ENCODE data around the gene GRID1. TPM values are rescaled to one million over a fixed set of nuclear protein-coding genes. Genes with fewer than 3 reads are reported as not detected.

The GRID1 gene
- total RNA-seq, 1 experiment from 2014 or later = 0.37 TPM

- ATAC-seq (no peak), DNase-seq (ENCODE audit: low spot score) (no peak)
- Mint-ChIP-seq H3K4me1 (0 out of 2 replicates have a peak, but pooled peaks cover 3% of the 10 kb centered on the region), H3K36me3 (no peaks in the 10 kb centered on the region), H3K27ac (no peak overlapping the region), H3K4me3 (no peak overlapping the region), H3K27me3 (ENCODE audit: low read depth) (no peaks in the 10 kb centered on the region; the same call in 1 of the 2 replicates), H3K9me3 (peaks cover 13% of the 10 kb centered on the region)
- POLR2A ChIA-PET = no interaction called here
- CTCF ChIA-PET = no interaction called here
- no peak for TF ChIP-seq USF1 (CRISPR knock-in tag; IDR thresholded peaks at IDR 0.05)
- no peak for TF ChIP-seq SP1 (CRISPR knock-in tag; conservative IDR thresholded peaks at IDR 0.05)
Observed at GRCh38 chr10:86038371-86038770, 328.2 kb downstream of the GRID1 start.

- H3K36me3 Mint-ChIP-seq = peaks cover 7% of the 10 kb centered on the region
Observed at GRCh38 chr10:86037096-86037495, 329.5 kb downstream of the GRID1 start.

GRCh38 chr10:86036544-86036831 lies 330.1 kb downstream of the GRID1 start:
- no peak overlapping the region for H3K27ac Mint-ChIP-seq
- peaks cover 12% of the 10 kb centered on the region for H3K36me3 Mint-ChIP-seq
- CTCF ChIA-PET = no interaction called here
- POLR2A ChIA-PET = no interaction called here
- no peak for DNase-seq (ENCODE audit: low spot score)
- H3K9me3 Mint-ChIP-seq = peaks cover 25% of the 10 kb centered on the region
- H3K4me1 Mint-ChIP-seq = 0 out of 2 replicates have a peak, but pooled peaks cover 3% of the 10 kb centered on the region
- H3K4me3 Mint-ChIP-seq = no peak overlapping the region
- no peaks in the 10 kb centered on the region; the same call in 1 of the 2 replicates for H3K27me3 Mint-ChIP-seq (ENCODE audit: low read depth)
- no peak for ATAC-seq
- TF ChIP-seq SOX15 (CRISPR knock-in tag; IDR thresholded peaks at IDR 0.05) = no peak
- no peak for TF ChIP-seq KAT7 (CRISPR knock-in tag; IDR thresholded peaks at IDR 0.05; ENCODE audit: borderline replicate concordance)
- TF ChIP-seq E2F5 (CRISPR knock-in tag; IDR thresholded peaks at IDR 0.05) = no peak
- TF ChIP-seq USF2 (CRISPR knock-in tag; IDR thresholded peaks at IDR 0.05) = no peak
- TF ChIP-seq ZNF317 (CRISPR knock-in tag; IDR thresholded peaks at IDR 0.05; ENCODE audit: borderline replicate concordance, low read depth) = no peak
- TF ChIP-seq OVOL2 (CRISPR knock-in tag; IDR thresholded peaks at IDR 0.05; ENCODE audit: borderline replicate concordance) = no peak
- TF ChIP-seq FOXP1 (CRISPR knock-in tag; IDR thresholded peaks at IDR 0.05; ENCODE audit: borderline replicate concordance) = no peak
- no peak for TF ChIP-seq NFATC4 (CRISPR knock-in tag; IDR thresholded peaks at IDR 0.05)
- TF ChIP-seq ZNF416 (CRISPR knock-in tag; IDR thresholded peaks at IDR 0.05) = no peak
- TF ChIP-seq RORB (CRISPR knock-in tag; IDR thresholded peaks at IDR 0.05) = no peak

More at GRCh38 chr10:86037096-86037495, 329.5 kb downstream of the GRID1 start:
- no peak overlapping the region for H3K27ac Mint-ChIP-seq
- no peak overlapping the region for H3K4me3 Mint-ChIP-seq
- peaks cover 21% of the 10 kb centered on the region for H3K9me3 Mint-ChIP-seq
- H3K27me3 Mint-ChIP-seq (ENCODE audit: low read depth) = no peaks in the 10 kb centered on the region; the same call in 1 of the 2 replicates
- TF ChIP-seq E2F5 (CRISPR knock-in tag; IDR thresholded peaks at IDR 0.05) (no peak), ZNF416 (CRISPR knock-in tag; IDR thresholded peaks at IDR 0.05) (no peak), NFE2L1 (CRISPR knock-in tag; IDR thresholded peaks at IDR 0.05) (no peak), HMGA2 (CRISPR knock-in tag; IDR thresholded peaks at IDR 0.05) (no peak), NR1H2 (CRISPR knock-in tag; IDR thresholded peaks at IDR 0.05) (no peak), ZSCAN18 (CRISPR knock-in tag; IDR thresholded peaks at IDR 0.05) (no peak), ESRRA (CRISPR knock-in tag; IDR thresholded peaks at IDR 0.05; ENCODE audit: borderline replicate concordance) (no peak), AR (CRISPR knock-in tag; IDR thresholded peaks at IDR 0.05) (no peak), ZNF671 (CRISPR knock-in tag; IDR thresholded peaks at IDR 0.05) (no peak), MAX (CRISPR knock-in tag; IDR thresholded peaks at IDR 0.05) (no peak)
- DNase-seq (ENCODE audit: low spot score) (no peak), ATAC-seq (no peak)
- 0 out of 2 replicates have a peak, but pooled peaks cover 3% of the 10 kb centered on the region for H3K4me1 Mint-ChIP-seq
- CTCF ChIA-PET = no interaction called here
- POLR2A ChIA-PET = no interaction called here

All from WTC11 (cell line).